Uterus (tissue), 2 donors: ENCODE data around the gene AUTS2.

ENCODE experiments used
- CTCF ChIP-seq, 4 experiments: fragments of 200-600 bp in 2 of 4; fragments of 450-650 bp in 2 of 4; sonication (generic) in 2 of 4; IDR thresholded peaks; one replicate each; pipeline ENCODE4 v1.5.1; 2016 to 2019; ENCODE audit warnings: antibody characterized with exemption in 4 of 4, mild to moderate bottlenecking in 2 of 4, moderate library complexity in 1 of 4
- POLR2A ChIP-seq, 2 donors: fragments of 450-650 bp; IDR thresholded peaks; one replicate each; pipeline ENCODE4 v1.6.1; 2016; ENCODE audit warnings: antibody characterized with exemption in 2 of 2, mild to moderate bottlenecking in 1 of 2, moderate library complexity in 1 of 2

GRCh38 chr7:69839782-69840181 lies 241.5 kb downstream of the AUTS2 start:
- TF ChIP-seq POLR2A (IDR thresholded peaks at IDR 0.05) (no peak), CTCF (IDR thresholded peaks at IDR 0.05) (no peak)
